ENCODE data around the gene FNBP1. TPM values are rescaled to one million over a fixed set of nuclear protein-coding genes. Genes with fewer than 3 reads are reported as not detected.
A peak's percentile ranks its signal among the peaks of the same experiment; 100 is the strongest.

The FNBP1 gene
- total RNA-seq, 1 experiment from 2014 or later, result 43.6 TPM

GRCh38 chr9:129899620-129900019 is 143.4 kb downstream of the FNBP1 start:
- DNase-seq (ENCODE audit: low spot score) (no peak), ATAC-seq (no peak)
- Mint-ChIP-seq H3K36me3 (peaks cover 44% of the 10 kb centered on the region), H3K9me3 (no peaks in the 10 kb centered on the region), H3K4me1 (peaks cover 7% of the 10 kb centered on the region), H3K4me3 (no peak overlapping the region), H3K27ac (0 out of 2 replicates have a peak overlapping the region, but pooled peaks have one; percentile 57), H3K27me3 (ENCODE audit: low read depth) (no peaks in the 10 kb centered on the region)
- TF ChIP-seq ERG (CRISPR knock-in tag; IDR thresholded peaks at IDR 0.05) (no peak), MYBL2 (CRISPR knock-in tag; IDR thresholded peaks at IDR 0.05) (no peak), ZNF317 (CRISPR knock-in tag; IDR thresholded peaks at IDR 0.05; ENCODE audit: borderline replicate concordance, low read depth) (no peak), SMAD4 (CRISPR knock-in tag; IDR thresholded peaks at IDR 0.05) (no peak), ZBTB43 (CRISPR knock-in tag; IDR thresholded peaks at IDR 0.05) (no peak), ESRRA (CRISPR knock-in tag; IDR thresholded peaks at IDR 0.05; ENCODE audit: borderline replicate concordance) (no peak), OVOL2 (CRISPR knock-in tag; IDR thresholded peaks at IDR 0.05; ENCODE audit: borderline replicate concordance) (no peak), RELA (CRISPR knock-in tag; IDR thresholded peaks at IDR 0.05; ENCODE audit: borderline replicate concordance) (no peak), ZNF512 (CRISPR knock-in tag; IDR thresholded peaks at IDR 0.05; ENCODE audit: borderline replicate concordance) (no peak), ZNF425 (CRISPR knock-in tag; conservative IDR thresholded peaks at IDR 0.05) (no peak), GABPB1 (CRISPR knock-in tag; IDR thresholded peaks at IDR 0.05) (no peak), FOXK1 (CRISPR knock-in tag; IDR thresholded peaks at IDR 0.05) (no peak), ZNF232 (CRISPR knock-in tag; IDR thresholded peaks at IDR 0.05) (no peak), ATF1 (CRISPR knock-in tag; IDR thresholded peaks at IDR 0.05) (no peak), PREB (CRISPR knock-in tag; IDR thresholded peaks at IDR 0.05; ENCODE audit: borderline replicate concordance) (no peak)
- TF ChIP-seq, protein P1, sequence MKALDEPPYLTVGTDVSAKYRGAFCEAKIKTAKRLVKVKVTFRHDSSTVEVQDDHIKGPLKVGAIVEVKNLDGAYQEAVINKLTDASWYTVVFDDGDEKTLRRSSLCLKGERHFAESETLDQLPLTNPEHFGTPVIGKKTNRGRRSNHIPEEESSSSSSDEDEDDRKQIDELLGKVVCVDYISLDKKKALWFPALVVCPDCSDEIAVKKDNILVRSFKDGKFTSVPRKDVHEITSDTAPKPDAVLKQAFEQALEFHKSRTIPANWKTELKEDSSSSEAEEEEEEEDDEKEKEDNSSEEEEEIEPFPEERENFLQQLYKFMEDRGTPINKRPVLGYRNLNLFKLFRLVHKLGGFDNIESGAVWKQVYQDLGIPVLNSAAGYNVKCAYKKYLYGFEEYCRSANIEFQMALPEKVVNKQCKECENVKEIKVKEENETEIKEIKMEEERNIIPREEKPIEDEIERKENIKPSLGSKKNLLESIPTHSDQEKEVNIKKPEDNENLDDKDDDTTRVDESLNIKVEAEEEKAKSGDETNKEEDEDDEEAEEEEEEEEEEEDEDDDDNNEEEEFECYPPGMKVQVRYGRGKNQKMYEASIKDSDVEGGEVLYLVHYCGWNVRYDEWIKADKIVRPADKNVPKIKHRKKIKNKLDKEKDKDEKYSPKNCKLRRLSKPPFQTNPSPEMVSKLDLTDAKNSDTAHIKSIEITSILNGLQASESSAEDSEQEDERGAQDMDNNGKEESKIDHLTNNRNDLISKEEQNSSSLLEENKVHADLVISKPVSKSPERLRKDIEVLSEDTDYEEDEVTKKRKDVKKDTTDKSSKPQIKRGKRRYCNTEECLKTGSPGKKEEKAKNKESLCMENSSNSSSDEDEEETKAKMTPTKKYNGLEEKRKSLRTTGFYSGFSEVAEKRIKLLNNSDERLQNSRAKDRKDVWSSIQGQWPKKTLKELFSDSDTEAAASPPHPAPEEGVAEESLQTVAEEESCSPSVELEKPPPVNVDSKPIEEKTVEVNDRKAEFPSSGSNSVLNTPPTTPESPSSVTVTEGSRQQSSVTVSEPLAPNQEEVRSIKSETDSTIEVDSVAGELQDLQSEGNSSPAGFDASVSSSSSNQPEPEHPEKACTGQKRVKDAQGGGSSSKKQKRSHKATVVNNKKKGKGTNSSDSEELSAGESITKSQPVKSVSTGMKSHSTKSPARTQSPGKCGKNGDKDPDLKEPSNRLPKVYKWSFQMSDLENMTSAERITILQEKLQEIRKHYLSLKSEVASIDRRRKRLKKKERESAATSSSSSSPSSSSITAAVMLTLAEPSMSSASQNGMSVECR (CRISPR knock-in tag; IDR thresholded peaks at IDR 0.05; ENCODE audit: borderline replicate concordance), result no peak
- TF ChIP-seq, protein P2, sequence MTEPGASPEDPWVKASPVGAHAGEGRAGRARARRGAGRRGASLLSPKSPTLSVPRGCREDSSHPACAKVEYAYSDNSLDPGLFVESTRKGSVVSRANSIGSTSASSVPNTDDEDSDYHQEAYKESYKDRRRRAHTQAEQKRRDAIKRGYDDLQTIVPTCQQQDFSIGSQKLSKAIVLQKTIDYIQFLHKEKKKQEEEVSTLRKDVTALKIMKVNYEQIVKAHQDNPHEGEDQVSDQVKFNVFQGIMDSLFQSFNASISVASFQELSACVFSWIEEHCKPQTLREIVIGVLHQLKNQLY (CRISPR knock-in tag; IDR thresholded peaks at IDR 0.05), result no peak
- TF ChIP-seq, protein P3, sequence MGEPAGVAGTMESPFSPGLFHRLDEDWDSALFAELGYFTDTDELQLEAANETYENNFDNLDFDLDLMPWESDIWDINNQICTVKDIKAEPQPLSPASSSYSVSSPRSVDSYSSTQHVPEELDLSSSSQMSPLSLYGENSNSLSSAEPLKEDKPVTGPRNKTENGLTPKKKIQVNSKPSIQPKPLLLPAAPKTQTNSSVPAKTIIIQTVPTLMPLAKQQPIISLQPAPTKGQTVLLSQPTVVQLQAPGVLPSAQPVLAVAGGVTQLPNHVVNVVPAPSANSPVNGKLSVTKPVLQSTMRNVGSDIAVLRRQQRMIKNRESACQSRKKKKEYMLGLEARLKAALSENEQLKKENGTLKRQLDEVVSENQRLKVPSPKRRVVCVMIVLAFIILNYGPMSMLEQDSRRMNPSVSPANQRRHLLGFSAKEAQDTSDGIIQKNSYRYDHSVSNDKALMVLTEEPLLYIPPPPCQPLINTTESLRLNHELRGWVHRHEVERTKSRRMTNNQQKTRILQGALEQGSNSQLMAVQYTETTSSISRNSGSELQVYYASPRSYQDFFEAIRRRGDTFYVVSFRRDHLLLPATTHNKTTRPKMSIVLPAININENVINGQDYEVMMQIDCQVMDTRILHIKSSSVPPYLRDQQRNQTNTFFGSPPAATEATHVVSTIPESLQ (CRISPR knock-in tag; IDR thresholded peaks at IDR 0.05), result no peak
- ChIA-PET POLR2A (no interaction called here), CTCF (no interaction called here)
